Measurements from ENCODE around the gene OR9Q1. TPM values are rescaled to one million over a fixed set of nuclear protein-coding genes. Genes with fewer than 3 reads are reported as not detected.
"Not testable (repeated sequence)": the region's sequence is repeated elsewhere in the genome, so short reads cannot be mapped to it uniquely, and the experiment has no call there.

OR9Q1 gene
- polyA plus RNA-seq, 2 donors, result not detected

DNA sequence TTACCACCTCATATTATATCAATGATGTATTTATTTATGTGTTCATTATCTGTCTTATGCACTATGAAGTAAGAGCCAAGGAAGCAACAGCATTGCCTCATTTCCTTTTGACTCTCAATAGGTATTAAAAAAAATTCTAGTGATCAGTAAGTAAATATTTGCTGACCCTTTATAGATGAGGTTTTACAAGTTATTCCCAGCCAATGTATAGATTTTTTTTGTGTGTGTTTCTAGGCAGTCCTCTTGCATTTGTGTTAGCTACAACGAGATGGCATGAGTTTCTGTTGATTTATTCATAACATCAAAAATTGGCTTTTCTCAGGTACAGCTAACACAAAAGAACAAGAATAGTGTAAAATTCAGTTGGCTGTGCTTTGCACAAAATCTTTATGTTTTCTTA is 175.6 kb downstream of the OR9Q1 start:
- Histone ChIP-seq H3K36me3 (ENCODE audit: control insufficient read depth in 2 of 2, insufficient read depth in 2 of 2, low read length in 1 of 2) (no peaks in the 10 kb centered on the region), H3K27ac (ENCODE audit: low read depth in 2 of 2, low read length in 1 of 2) (no peak overlapping the region), H3K4me1 (ENCODE audit: control insufficient read depth in 2 of 2, insufficient read depth in 2 of 2, low read length in 1 of 2) (no peaks in the 10 kb centered on the region), H3K4me3 (ENCODE audit: low read depth in 1 of 2, low read length in 2 of 2) (no peak overlapping the region), H3K9me3 (ENCODE audit: control insufficient read depth in 2 of 2, insufficient read depth in 1 of 2, low read depth in 1 of 2, low read length in 1 of 2) (no peaks in the 10 kb centered on the region), H3K27me3 (ENCODE audit: control insufficient read depth in 1 of 2, insufficient read depth in 2 of 2, low read length in 2 of 2) (no peaks in the 10 kb centered on the region)
- 35 to 36% methylated on average over 1 of the region's 1 CpG for WGBS, 2 donors

DNA sequence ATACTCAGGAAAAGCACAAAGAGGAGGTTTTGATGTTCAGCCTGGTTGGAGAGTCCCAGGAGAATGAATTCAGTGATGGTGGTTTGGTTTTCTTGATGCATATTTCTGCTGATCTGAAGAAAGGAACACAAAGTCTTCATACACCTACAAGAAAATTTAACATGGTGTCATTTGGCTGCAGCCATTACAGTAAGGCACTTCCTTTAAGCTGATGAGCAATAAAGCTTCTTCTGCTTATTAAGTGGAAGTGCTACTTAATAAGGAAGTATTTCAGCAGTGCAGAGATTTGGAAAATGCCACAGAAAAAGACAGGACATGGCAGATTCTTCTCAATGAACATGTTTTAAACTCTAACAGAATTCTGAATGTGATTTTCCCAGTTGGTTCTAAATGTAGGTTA is 180.4 kb downstream of the OR9Q1 start, which contains the start of gene OR1S2:
OR1S2 (minus strand) TSS at position 101 of the 400 bp plus-strand sequence; CDS start at position 101, 0 bp downstream.
- no peaks in the 10 kb centered on the region for H3K9me3 ChIP-seq (ENCODE audit: control insufficient read depth in 2 of 2, insufficient read depth in 1 of 2, low read depth in 1 of 2, low read length in 1 of 2)
- H3K27ac ChIP-seq (ENCODE audit: low read depth in 2 of 2, low read length in 1 of 2), result no peak within 1 kb of the TSS
- no peaks in the 10 kb centered on the region for H3K36me3 ChIP-seq (ENCODE audit: control insufficient read depth in 2 of 2, insufficient read depth in 2 of 2, low read length in 1 of 2)
- H3K27me3 ChIP-seq (ENCODE audit: control insufficient read depth in 1 of 2, insufficient read depth in 2 of 2, low read length in 2 of 2), result no peaks in the 10 kb centered on the region
- no peak within 1 kb of the TSS for H3K4me3 ChIP-seq (ENCODE audit: low read depth in 1 of 2, low read length in 2 of 2)
- no peaks in the 10 kb centered on the region for H3K4me1 ChIP-seq (ENCODE audit: control insufficient read depth in 2 of 2, insufficient read depth in 2 of 2, low read length in 1 of 2)

DNA sequence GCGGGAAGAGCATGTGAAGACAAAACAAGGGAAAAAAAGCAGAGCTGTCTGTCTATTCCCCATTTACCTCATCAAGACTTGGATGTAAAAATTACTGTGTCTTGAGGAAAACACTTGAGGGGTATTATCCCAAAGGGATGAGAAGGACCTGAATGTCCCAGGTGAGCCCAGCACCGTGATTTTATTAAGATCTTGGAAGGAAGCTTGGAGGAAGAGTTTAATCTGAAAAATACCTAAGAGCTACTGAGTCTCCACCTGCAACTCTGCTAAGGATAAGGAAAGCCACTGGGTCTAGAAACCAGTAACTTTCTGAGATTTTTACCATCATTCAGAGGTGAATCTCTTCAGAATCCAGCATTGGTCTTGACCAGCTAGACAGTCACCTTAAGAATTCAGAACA is 188.7 kb downstream of the OR9Q1 start, which contains the start of gene OR1S1:
OR1S1 (plus strand) TSS at position 301 of the 400 bp plus-strand sequence.
- not testable (repeated sequence) for H3K4me1 ChIP-seq (ENCODE audit: control insufficient read depth in 2 of 2, insufficient read depth in 2 of 2, low read length in 1 of 2); H3K27me3 ChIP-seq (ENCODE audit: control insufficient read depth in 1 of 2, insufficient read depth in 2 of 2, low read length in 2 of 2); H3K36me3 ChIP-seq (ENCODE audit: control insufficient read depth in 2 of 2, insufficient read depth in 2 of 2, low read length in 1 of 2); H3K4me3 ChIP-seq (ENCODE audit: low read depth in 1 of 2, low read length in 2 of 2); H3K27ac ChIP-seq (ENCODE audit: low read depth in 2 of 2, low read length in 1 of 2); H3K9me3 ChIP-seq (ENCODE audit: control insufficient read depth in 2 of 2, insufficient read depth in 1 of 2, low read depth in 1 of 2, low read length in 1 of 2)
- 78 to 86% methylated on average over 2 of the region's 2 CpGs for WGBS, 2 donors

DNA sequence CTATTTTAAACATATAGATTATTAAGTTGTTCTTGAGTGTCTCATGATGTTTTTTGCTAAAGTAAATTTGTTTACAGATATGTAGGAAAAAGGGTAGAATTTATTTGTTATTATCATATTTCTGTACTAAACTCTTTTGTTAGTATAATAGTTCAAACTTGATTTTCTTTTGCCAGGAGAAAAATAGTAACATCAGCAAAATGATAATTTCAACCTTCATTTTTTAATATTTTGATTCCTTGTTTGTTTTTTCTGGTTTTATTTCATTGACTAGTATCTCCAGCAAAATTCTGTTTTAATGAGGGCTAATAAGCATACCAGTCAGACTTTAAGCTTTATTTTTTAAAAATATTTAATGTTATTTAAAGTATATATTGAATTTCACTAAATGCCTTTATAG is 192.8 kb downstream of the OR9Q1 start:
- no peaks in the 10 kb centered on the region for H3K4me1 ChIP-seq (ENCODE audit: control insufficient read depth in 2 of 2, insufficient read depth in 2 of 2, low read length in 1 of 2)
- no peak overlapping the region for H3K4me3 ChIP-seq (ENCODE audit: low read depth in 1 of 2, low read length in 2 of 2)
- H3K36me3 ChIP-seq (ENCODE audit: control insufficient read depth in 2 of 2, insufficient read depth in 2 of 2, low read length in 1 of 2), result no peaks in the 10 kb centered on the region
- no peak overlapping the region for H3K27ac ChIP-seq (ENCODE audit: low read depth in 2 of 2, low read length in 1 of 2)
- H3K9me3 ChIP-seq (ENCODE audit: control insufficient read depth in 2 of 2, insufficient read depth in 1 of 2, low read depth in 1 of 2, low read length in 1 of 2), result no peaks in the 10 kb centered on the region
- no peaks in the 10 kb centered on the region for H3K27me3 ChIP-seq (ENCODE audit: control insufficient read depth in 1 of 2, insufficient read depth in 2 of 2, low read length in 2 of 2)

DNA sequence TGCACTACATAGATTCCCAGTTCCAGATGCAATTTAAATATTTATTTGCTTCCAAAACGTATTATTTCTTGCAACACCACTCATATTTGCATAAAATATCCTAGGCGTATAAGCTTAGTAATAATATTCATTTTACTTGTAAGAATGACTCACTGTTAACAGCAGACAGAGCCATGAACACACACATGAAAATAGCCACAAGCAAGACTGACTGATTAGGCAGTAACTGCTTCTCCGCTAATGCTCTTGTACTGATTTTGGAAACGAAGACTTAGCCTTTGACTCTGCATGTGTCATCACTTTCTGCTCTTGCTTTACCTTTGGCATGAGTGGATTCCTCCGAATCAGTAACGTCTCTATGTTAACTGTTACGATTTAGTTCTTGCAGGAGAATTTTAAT is 199.0 kb downstream of the OR9Q1 start:
- Histone ChIP-seq H3K4me3 (ENCODE audit: low read depth in 1 of 2, low read length in 2 of 2) (no peak overlapping the region), H3K27me3 (ENCODE audit: control insufficient read depth in 1 of 2, insufficient read depth in 2 of 2, low read length in 2 of 2) (no peaks in the 10 kb centered on the region), H3K4me1 (ENCODE audit: control insufficient read depth in 2 of 2, insufficient read depth in 2 of 2, low read length in 1 of 2) (no peaks in the 10 kb centered on the region), H3K9me3 (ENCODE audit: control insufficient read depth in 2 of 2, insufficient read depth in 1 of 2, low read depth in 1 of 2, low read length in 1 of 2) (no peaks in the 10 kb centered on the region), H3K36me3 (ENCODE audit: control insufficient read depth in 2 of 2, insufficient read depth in 2 of 2, low read length in 1 of 2) (no peaks in the 10 kb centered on the region), H3K27ac (ENCODE audit: low read depth in 2 of 2, low read length in 1 of 2) (no peak overlapping the region)
- WGBS, 2 donors, result 47 to 64% methylated on average over 7 of the region's 7 CpGs

DNA sequence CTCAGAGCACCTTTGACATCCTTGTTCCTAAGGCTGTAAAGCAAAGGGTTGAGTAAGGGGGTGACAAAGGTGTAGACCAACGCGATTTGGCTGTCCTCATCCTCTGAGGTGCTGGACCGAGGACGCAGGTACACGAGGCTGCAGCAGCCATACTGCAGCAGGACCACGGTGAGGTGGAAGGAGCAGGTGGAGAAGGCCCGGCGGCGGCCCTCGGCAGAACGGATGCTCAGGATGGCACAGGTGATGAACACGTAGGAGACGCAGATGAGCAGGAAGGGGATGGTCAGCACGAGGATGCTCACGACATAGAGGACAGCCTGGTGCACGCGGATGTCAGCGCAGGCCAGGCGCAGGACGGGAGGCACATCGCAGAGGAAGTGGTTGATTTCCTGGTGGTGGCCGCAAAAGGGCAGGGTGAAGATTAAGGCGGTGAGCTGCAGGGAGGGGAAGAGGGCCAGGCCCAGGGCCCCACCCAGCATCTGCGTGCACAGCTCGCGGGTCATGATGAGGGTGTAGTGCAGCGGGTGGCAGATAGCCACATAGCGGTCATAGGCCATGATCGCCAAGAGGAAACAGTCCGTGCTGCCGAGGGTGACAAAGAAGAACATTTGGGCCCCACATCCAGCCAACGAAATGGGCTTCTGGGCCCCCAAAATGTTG is 204.4 kb downstream of the OR9Q1 start:
- H3K27me3 ChIP-seq (ENCODE audit: control insufficient read depth in 1 of 2, insufficient read depth in 2 of 2, low read length in 2 of 2), result no peaks in the 10 kb centered on the region
- no peaks in the 10 kb centered on the region for H3K36me3 ChIP-seq (ENCODE audit: control insufficient read depth in 2 of 2, insufficient read depth in 2 of 2, low read length in 1 of 2)
- WGBS, 2 donors, result 91 to 92% methylated on average over 32 of the region's 32 CpGs
- no peak overlapping the region for H3K27ac ChIP-seq (ENCODE audit: low read depth in 2 of 2, low read length in 1 of 2)
- no peak overlapping the region for H3K4me3 ChIP-seq (ENCODE audit: low read depth in 1 of 2, low read length in 2 of 2)
- no peaks in the 10 kb centered on the region for H3K4me1 ChIP-seq (ENCODE audit: control insufficient read depth in 2 of 2, insufficient read depth in 2 of 2, low read length in 1 of 2)
- peaks cover 0 to 5% of the 10 kb centered on the region in 2 donors for H3K9me3 ChIP-seq (ENCODE audit: control insufficient read depth in 2 of 2, insufficient read depth in 1 of 2, low read depth in 1 of 2, low read length in 1 of 2)

Other genes starting within 250 kb of the OR9Q1 start
- gene OR6Q1, start 7.1 kb downstream of the OR9Q1 start, polyA plus RNA-seq, result not detected
- not detected for gene OR9I1, start 101.6 kb downstream of the OR9Q1 start, polyA plus RNA-seq
- not detected for gene OR9Q2, start 165.2 kb downstream of the OR9Q1 start, polyA plus RNA-seq
- not detected for gene OR1S2, start 180.3 kb downstream of the OR9Q1 start, polyA plus RNA-seq
- gene OR1S1, start 188.8 kb downstream of the OR9Q1 start, polyA plus RNA-seq, result not detected
- not detected for gene OR10Q1, start 205.0 kb downstream of the OR9Q1 start, polyA plus RNA-seq
- gene OR10W1, start 244.4 kb downstream of the OR9Q1 start, polyA plus RNA-seq, result not detected